Astrocyte (in vitro differentiated cells and primary cell): ENCODE data around the gene GFRAL.

ENCODE experiments used
- CTCF ChIP-seq: IDR thresholded peaks from 2 replicates; pipeline ENCODE4 v1.5.1; 2011; ENCODE audit warnings: low read depth, mild to moderate bottlenecking, inconsistent platforms, low read length, moderate library complexity; ENCODE audit not compliant: insufficient read depth
- EZH2 ChIP-seq: IDR thresholded peaks from 2 replicates; pipeline ENCODE4 v1.6.1; 2012; ENCODE audit warnings: mild to moderate bottlenecking, low read length, inconsistent platforms; ENCODE audit not compliant: insufficient read depth

- TF ChIP-seq CTCF (no peak), EZH2 (no peak)
Measured at GRCh38 chr6:55405474-55406235, 78.4 kb downstream of the GFRAL start.
